GM19468 (cell line): ENCODE data around the gene LBX1.

ENCODE experiments used
- ATAC-seq: cut with Tn5 transposase; IDR thresholded peaks from one replicate; pipeline ENCODE4 v1.9.1; 2021; ENCODE audit warnings: mild to moderate bottlenecking, moderate library complexity, moderate number of reproducible peaks; ENCODE audit not compliant: unreplicated experiment; ENCODE audit errors: extremely low read depth

The LBX1 gene

GRCh38 chr10:101229266-101230182 is at the start of gene LBX1:
TSS of gene LBX1 (minus strand) at chr10:101229463. CDS start at chr10:101228815, 648 bp downstream.
- no peak for ATAC-seq

- ATAC-seq, result no peak
Observed at GRCh38 chr10:101273741-101274140, 44.5 kb upstream of the LBX1 start.

GRCh38 chr10:101273330-101273729 is 44.1 kb upstream of the LBX1 start:
- ATAC-seq, result no peak

GRCh38 chr10:101272229-101272868 is 43.1 kb upstream of the LBX1 start:
- ATAC-seq, result no peak

- no peak for ATAC-seq
Observed at GRCh38 chr10:101270763-101271162, 41.5 kb upstream of the LBX1 start.

GRCh38 chr10:101267776-101268175 is 38.5 kb upstream of the LBX1 start:
- ATAC-seq, result no peak

GRCh38 chr10:101267290-101267680 is 38.0 kb upstream of the LBX1 start:
- ATAC-seq, result no peak

- no peak for ATAC-seq
Observed at GRCh38 chr10:101266381-101267289, 37.4 kb upstream of the LBX1 start.

- ATAC-seq, result no peak
Observed at GRCh38 chr10:101263150-101263752, 34.0 kb upstream of the LBX1 start.

- no peak for ATAC-seq
Observed at GRCh38 chr10:101262147-101262546, 32.9 kb upstream of the LBX1 start.

- ATAC-seq, result no peak
Observed at GRCh38 chr10:101261702-101262101, 32.4 kb upstream of the LBX1 start.

- no peak for ATAC-seq
Observed at GRCh38 chr10:101260764-101261481, 31.7 kb upstream of the LBX1 start.

GRCh38 chr10:101258179-101258885 is 29.1 kb upstream of the LBX1 start:
- no peak for ATAC-seq

- no peak for ATAC-seq
Observed at GRCh38 chr10:101257491-101257890, 28.2 kb upstream of the LBX1 start.

- no peak for ATAC-seq
Observed at GRCh38 chr10:101257084-101257483, 27.8 kb upstream of the LBX1 start.

GRCh38 chr10:101256387-101256786 is 27.1 kb upstream of the LBX1 start:
- no peak for ATAC-seq

GRCh38 chr10:101250136-101250535 is 20.9 kb upstream of the LBX1 start:
- ATAC-seq, result no peak

- ATAC-seq, result no peak
Observed at GRCh38 chr10:101249171-101249581, 19.9 kb upstream of the LBX1 start.

GRCh38 chr10:101246639-101247038 is 17.4 kb upstream of the LBX1 start:
- no peak for ATAC-seq
